A549 treated with CORT108297 at 1 μM for 4 hours (cell line): ENCODE measurements around the gene SFSWAP. TPM values are rescaled to one million over a fixed set of nuclear protein-coding genes. Genes with fewer than 3 reads are reported as not detected.

Experiments used
- total RNA-seq: library from RNA; stranded (reverse); fragments of 200-300 nt; extraction: Qiagen RNA extraction; gene quantifications from 5 replicates; pipeline ENCODE4 v1.2.3, GENCODE V29; 2022

SFSWAP gene
- 23.6 to 30.2 TPM (median 27.9 TPM) in 5 replicates for total RNA-seq

GRCh38 chr12:131710464-131711457, at the start of gene SFSWAP:
Gene SFSWAP, plus strand, starts transcription at chr12:131711090. Its CDS starts 140 bp downstream, at chr12:131711230.

GRCh38 chr12:131827961-131828534, 117.2 kb downstream of the SFSWAP start, which contains the start of gene MMP17:
Gene MMP17, plus strand, starts transcription at chr12:131828393. Its CDS starts 102 bp downstream, at chr12:131828495.

Other genes with a start within 250 kb of the SFSWAP start
- gene MMP17, start 117.3 kb downstream of the SFSWAP start, total RNA-seq = 10.2 to 16.9 TPM (median 12.1 TPM) in 5 replicates
- 23.6 to 46.3 TPM (median 41.0 TPM) in 5 replicates for gene ULK1, start 183.5 kb downstream of the SFSWAP start, total RNA-seq
- 54.9 to 86.0 TPM (median 81.7 TPM) in 5 replicates for gene PUS1, start 218.2 kb downstream of the SFSWAP start, total RNA-seq
- gene EP400, start 238.9 kb downstream of the SFSWAP start, total RNA-seq = 22.7 to 26.0 TPM (median 25.4 TPM) in 5 replicates